ENCODE measurements around the gene TEKT3.

Gene TEKT3

GRCh38 chr17:15289285-15290183 is 51.9 kb downstream of the TEKT3 start:
- DNase-seq = no peak

GRCh38 chr17:15288859-15289258 is 52.5 kb downstream of the TEKT3 start:
- DNase-seq = no peak

- DNase-seq = no peak
These were observed 53.7 kb downstream of the TEKT3 start for GRCh38 chr17:15287538-15288267.

- DNase-seq = no peak
These were observed 55.9 kb downstream of the TEKT3 start for GRCh38 chr17:15285466-15285865.

GRCh38 chr17:15284537-15284936 is 56.9 kb downstream of the TEKT3 start:
- no peak for DNase-seq

GRCh38 chr17:15284107-15284506 is 57.3 kb downstream of the TEKT3 start:
- no peak for DNase-seq

- no peak for DNase-seq
These were observed 59.5 kb downstream of the TEKT3 start for GRCh38 chr17:15281909-15282308.

GRCh38 chr17:15278924-15279477 is 62.4 kb downstream of the TEKT3 start:
- no peak for DNase-seq

- no peak for DNase-seq
These were observed 63.0 kb downstream of the TEKT3 start for GRCh38 chr17:15278380-15278779.

- no peak for DNase-seq
These were observed 67.4 kb downstream of the TEKT3 start for GRCh38 chr17:15274017-15274416.

GRCh38 chr17:15273141-15273793 is 68.1 kb downstream of the TEKT3 start:
- DNase-seq = no peak

GRCh38 chr17:15271741-15272140 is 69.7 kb downstream of the TEKT3 start:
- DNase-seq = no peak

- no peak for DNase-seq
These were observed 70.6 kb downstream of the TEKT3 start for GRCh38 chr17:15270628-15271381.

- no peak for DNase-seq
These were observed 71.7 kb downstream of the TEKT3 start for GRCh38 chr17:15269780-15270089.

GRCh38 chr17:15269087-15269779 is 72.2 kb downstream of the TEKT3 start:
- DNase-seq = no peak

GRCh38 chr17:15268461-15268860 is 72.9 kb downstream of the TEKT3 start:
- no peak for DNase-seq

- DNase-seq = no peak
These were observed 73.4 kb downstream of the TEKT3 start for GRCh38 chr17:15267996-15268395.

- no peak for DNase-seq
These were observed 74.9 kb downstream of the TEKT3 start for GRCh38 chr17:15266325-15267125.

- no peak for DNase-seq
These were observed 76.3 kb downstream of the TEKT3 start, which contains the start of gene PMP22 for GRCh38 chr17:15265131-15265530. Gene PMP22, minus strand, starts transcription at chr17:15265326. Its CDS starts 4,599 bp downstream, at chr17:15260727.

- no peak for DNase-seq
These were observed 76.9 kb downstream of the TEKT3 start for GRCh38 chr17:15264542-15264941.

- DNase-seq = no peak
These were observed 77.7 kb downstream of the TEKT3 start for GRCh38 chr17:15263680-15264079.

All from activated CD4-positive, alpha-beta T cell treated with anti-CD3 and anti-CD28 coated beads, Interleukin-2, Interleukin-6, amounts not matched to agents 100 ng/mL and 50 ng/mL, durations not matched to agents 16 hours and 8 hours (primary cell).